Measurements from ENCODE around the gene BNC2.
A peak's percentile ranks its signal among the peaks of the same experiment; 100 is the strongest.

The BNC2 gene

GRCh38 chr9:16704116-16705110 lies 166.1 kb downstream of the BNC2 start:
- Histone ChIP-seq H3K4me3 (ENCODE audit: low read length in 2 of 2) (no peak overlapping the region), H2AK5ac (ENCODE audit: low read depth, low read length) (no peak overlapping the region), H3K18ac (ENCODE audit: low read length) (no peak overlapping the region), H2BK120ac (ENCODE audit: low read depth, low read length) (no peak overlapping the region), H2AFZ (ENCODE audit: low read length) (no peak overlapping the region), H2BK5ac (ENCODE audit: low read length) (no peak overlapping the region), H3K79me1 (ENCODE audit: low read depth, low read length) (no peaks in the 10 kb centered on the region), H2BK12ac (ENCODE audit: low read length) (no peak overlapping the region), H3K4ac (ENCODE audit: low read length) (no peak overlapping the region), H3K23ac (ENCODE audit: low read depth, low read length, poor library complexity) (no peak overlapping the region), H3K9ac (ENCODE audit: low read depth, low read length, poor library complexity) (no peak overlapping the region), H4K8ac (ENCODE audit: low read depth, low read length) (no peak overlapping the region), H4K91ac (ENCODE audit: low read depth, low read length, poor library complexity) (no peak overlapping the region), H3K9me3 (replicated peaks in 1 of 2; ENCODE audit: control insufficient read depth in 2 of 2, insufficient read depth in 1 of 2, low read depth in 1 of 2, low read length in 2 of 2) (no peaks in the 10 kb centered on the region), H2BK15ac (ENCODE audit: low read length) (no peak overlapping the region), H3K14ac (ENCODE audit: low read length) (no peak overlapping the region), H3K4me1 (ENCODE audit: control insufficient read depth in 2 of 2, insufficient read depth in 1 of 2, low read depth in 1 of 2, low read length in 2 of 2) (peaks cover 13 to 24% of the 10 kb centered on the region in 2 donors), H3K4me2 (ENCODE audit: insufficient read depth, low read length, poor library complexity, severe bottlenecking) (peak overlapping the region; percentile 11), H3K27ac (replicated peaks; ENCODE audit: low read length) (no peak overlapping the region), H3K36me3 (replicated peaks in 1 of 2; ENCODE audit: control insufficient read depth in 2 of 2, insufficient read depth in 2 of 2, low read length in 2 of 2) (no peaks in the 10 kb centered on the region), H3K27me3 (ENCODE audit: control insufficient read depth in 3 of 3, insufficient read depth in 3 of 3, low read depth in 1 of 3, low read length in 3 of 3) (peaks cover 0 to 65% (median 0%) of the 10 kb centered on the region in 3 experiments)
- DNase-seq (ENCODE audit: low spot score) = no peak
- no CpG with 5 or more reads among the region's 12 CpGs for WGBS, 2 donors (ENCODE audit: extremely low coverage in 2 of 2, insufficient read length in 2 of 2, insufficient replicate concordance in 1 of 2)

GRCh38 chr9:16701347-16701746 lies 169.1 kb downstream of the BNC2 start:
- no peak overlapping the region for H2BK12ac ChIP-seq (ENCODE audit: low read length)
- no peak overlapping the region for H3K23ac ChIP-seq (ENCODE audit: low read depth, low read length, poor library complexity)
- no peak overlapping the region for H2AK5ac ChIP-seq (ENCODE audit: low read depth, low read length)
- no peak overlapping the region for H3K18ac ChIP-seq (ENCODE audit: low read length)
- no peak overlapping the region for H3K4ac ChIP-seq (ENCODE audit: low read length)
- no peak overlapping the region for H3K14ac ChIP-seq (ENCODE audit: low read length)
- no peak overlapping the region for H2BK5ac ChIP-seq (ENCODE audit: low read length)
- H4K91ac ChIP-seq (ENCODE audit: low read depth, low read length, poor library complexity) = no peak overlapping the region
- no peaks in the 10 kb centered on the region for H3K9me3 ChIP-seq (replicated peaks in 1 of 2; ENCODE audit: control insufficient read depth in 2 of 2, insufficient read depth in 1 of 2, low read depth in 1 of 2, low read length in 2 of 2)
- H4K8ac ChIP-seq (ENCODE audit: low read depth, low read length) = no peak overlapping the region
- H3K9ac ChIP-seq (ENCODE audit: low read depth, low read length, poor library complexity) = no peak overlapping the region
- WGBS, 2 donors (ENCODE audit: extremely low coverage in 2 of 2, insufficient read length in 2 of 2, insufficient replicate concordance in 1 of 2) = no CpG with 5 or more reads among the region's 2 CpGs
- H3K27me3 ChIP-seq (ENCODE audit: control insufficient read depth in 3 of 3, insufficient read depth in 3 of 3, low read depth in 1 of 3, low read length in 3 of 3) = peaks cover 0 to 52% (median 0%) of the 10 kb centered on the region in 3 experiments
- no peaks in the 10 kb centered on the region for H3K79me1 ChIP-seq (ENCODE audit: low read depth, low read length)
- no peak overlapping the region for H3K27ac ChIP-seq (replicated peaks; ENCODE audit: low read length)
- no peak overlapping the region for H3K4me2 ChIP-seq (ENCODE audit: insufficient read depth, low read length, poor library complexity, severe bottlenecking)
- H2BK15ac ChIP-seq (ENCODE audit: low read length) = no peak overlapping the region
- peaks cover 7 to 11% of the 10 kb centered on the region in 2 donors for H3K4me1 ChIP-seq (ENCODE audit: control insufficient read depth in 2 of 2, insufficient read depth in 1 of 2, low read depth in 1 of 2, low read length in 2 of 2)
- no peak overlapping the region for H3K4me3 ChIP-seq (ENCODE audit: low read length in 2 of 2)
- no peak for DNase-seq (ENCODE audit: low spot score)
- no peaks in the 10 kb centered on the region for H3K36me3 ChIP-seq (replicated peaks in 1 of 2; ENCODE audit: control insufficient read depth in 2 of 2, insufficient read depth in 2 of 2, low read length in 2 of 2)
- H2AFZ ChIP-seq (ENCODE audit: low read length) = no peak overlapping the region
- no peak overlapping the region for H2BK120ac ChIP-seq (ENCODE audit: low read depth, low read length)

- no peak overlapping the region for H3K23ac ChIP-seq (ENCODE audit: low read depth, low read length, poor library complexity)
- no peak overlapping the region for H4K8ac ChIP-seq (ENCODE audit: low read depth, low read length)
- H3K4ac ChIP-seq (ENCODE audit: low read length) = no peak overlapping the region
- no peak for DNase-seq (ENCODE audit: low spot score)
- H3K4me3 ChIP-seq (ENCODE audit: low read length in 2 of 2) = no peak overlapping the region
- peaks cover 0 to 18% (median 0%) of the 10 kb centered on the region in 3 experiments for H3K27me3 ChIP-seq (ENCODE audit: control insufficient read depth in 3 of 3, insufficient read depth in 3 of 3, low read depth in 1 of 3, low read length in 3 of 3)
- no CpG with 5 or more reads among the region's 3 CpGs for WGBS, 2 donors (ENCODE audit: extremely low coverage in 2 of 2, insufficient read length in 2 of 2, insufficient replicate concordance in 1 of 2)
- H4K91ac ChIP-seq (ENCODE audit: low read depth, low read length, poor library complexity) = no peak overlapping the region
- no peak overlapping the region for H3K9ac ChIP-seq (ENCODE audit: low read depth, low read length, poor library complexity)
- no peak overlapping the region for H2BK15ac ChIP-seq (ENCODE audit: low read length)
- H3K9me3 ChIP-seq (replicated peaks in 1 of 2; ENCODE audit: control insufficient read depth in 2 of 2, insufficient read depth in 1 of 2, low read depth in 1 of 2, low read length in 2 of 2) = no peaks in the 10 kb centered on the region
- no peak overlapping the region for H3K14ac ChIP-seq (ENCODE audit: low read length)
- no peak overlapping the region for H3K4me2 ChIP-seq (ENCODE audit: insufficient read depth, low read length, poor library complexity, severe bottlenecking)
- no peak overlapping the region for H2BK12ac ChIP-seq (ENCODE audit: low read length)
- H2AK5ac ChIP-seq (ENCODE audit: low read depth, low read length) = no peak overlapping the region
- no peak overlapping the region for H3K18ac ChIP-seq (ENCODE audit: low read length)
- H3K36me3 ChIP-seq (replicated peaks in 1 of 2; ENCODE audit: control insufficient read depth in 2 of 2, insufficient read depth in 2 of 2, low read length in 2 of 2) = no peaks in the 10 kb centered on the region
- no peak overlapping the region for H2BK120ac ChIP-seq (ENCODE audit: low read depth, low read length)
- H3K4me1 ChIP-seq (ENCODE audit: control insufficient read depth in 2 of 2, insufficient read depth in 1 of 2, low read depth in 1 of 2, low read length in 2 of 2) = peaks cover 0 to 2% of the 10 kb centered on the region in 2 donors
- no peaks in the 10 kb centered on the region for H3K79me1 ChIP-seq (ENCODE audit: low read depth, low read length)
- H3K27ac ChIP-seq (replicated peaks; ENCODE audit: low read length) = no peak overlapping the region
- H2AFZ ChIP-seq (ENCODE audit: low read length) = no peak overlapping the region
- no peak overlapping the region for H2BK5ac ChIP-seq (ENCODE audit: low read length)
Measured at GRCh38 chr9:16693616-16694015, 176.9 kb downstream of the BNC2 start.

GRCh38 chr9:16690628-16691027 lies 179.8 kb downstream of the BNC2 start:
- Histone ChIP-seq H3K4me1 (ENCODE audit: control insufficient read depth in 2 of 2, insufficient read depth in 1 of 2, low read depth in 1 of 2, low read length in 2 of 2) (peaks cover 0 to 2% of the 10 kb centered on the region in 2 donors), H4K8ac (ENCODE audit: low read depth, low read length) (no peak overlapping the region), H3K27ac (replicated peaks; ENCODE audit: low read length) (no peak overlapping the region), H2BK15ac (ENCODE audit: low read length) (no peak overlapping the region), H3K4me2 (ENCODE audit: insufficient read depth, low read length, poor library complexity, severe bottlenecking) (no peak overlapping the region), H3K9me3 (replicated peaks in 1 of 2; ENCODE audit: control insufficient read depth in 2 of 2, insufficient read depth in 1 of 2, low read depth in 1 of 2, low read length in 2 of 2) (no peaks in the 10 kb centered on the region), H2BK12ac (ENCODE audit: low read length) (no peak overlapping the region), H3K4me3 (ENCODE audit: low read length in 2 of 2) (no peak overlapping the region), H3K14ac (ENCODE audit: low read length) (no peak overlapping the region), H3K23ac (ENCODE audit: low read depth, low read length, poor library complexity) (no peak overlapping the region), H3K36me3 (replicated peaks in 1 of 2; ENCODE audit: control insufficient read depth in 2 of 2, insufficient read depth in 2 of 2, low read length in 2 of 2) (no peaks in the 10 kb centered on the region), H2AFZ (ENCODE audit: low read length) (no peak overlapping the region), H3K27me3 (ENCODE audit: control insufficient read depth in 3 of 3, insufficient read depth in 3 of 3, low read depth in 1 of 3, low read length in 3 of 3) (peaks cover 0 to 14% (median 0%) of the 10 kb centered on the region in 3 experiments), H2BK120ac (ENCODE audit: low read depth, low read length) (no peak overlapping the region), H2AK5ac (ENCODE audit: low read depth, low read length) (no peak overlapping the region), H3K9ac (ENCODE audit: low read depth, low read length, poor library complexity) (no peak overlapping the region), H2BK5ac (ENCODE audit: low read length) (no peak overlapping the region), H3K79me1 (ENCODE audit: low read depth, low read length) (no peaks in the 10 kb centered on the region), H3K18ac (ENCODE audit: low read length) (no peak overlapping the region), H4K91ac (ENCODE audit: low read depth, low read length, poor library complexity) (no peak overlapping the region), H3K4ac (ENCODE audit: low read length) (no peak overlapping the region)
- no peak for DNase-seq (ENCODE audit: low spot score)
- WGBS, 2 donors (ENCODE audit: extremely low coverage in 2 of 2, insufficient read length in 2 of 2, insufficient replicate concordance in 1 of 2) = no CpG with 5 or more reads among the region's 2 CpGs
